Panc1 (cell line): Measurements from ENCODE around the gene GNAO1. TPM values are rescaled to one million over a fixed set of nuclear protein-coding genes. Genes with fewer than 3 reads are reported as not detected.

Source experiments
- ATAC-seq: fragments of 200-7000 bp; cut with Tn5 transposase; 2 replicates; pipeline ENCODE4 v1.9.1; 2020; ENCODE audit warnings: mild to moderate bottlenecking, moderate library complexity
- BruUV-seq: library from RNA; stranded (reverse); fragments of 400-500 nt; replicated peaks from 2 replicates; lab custom pipeline; 2021; lab: Mats Ljungman, UMichigan
- CTCF ChIA-PET: fragments of 300-600 bp; sonication (Branson Sonifier 250); formaldehyde crosslinking; loops from one replicate; lab custom pipeline; 2022; ENCODE audit warnings: antibody characterized with exemption; lab: Charles Lee
- POLR2A ChIA-PET: fragments of 300-600 bp; sonication (Branson Sonifier 250); formaldehyde crosslinking; loops from one replicate; lab custom pipeline; 2022; ENCODE audit warnings: antibody characterized with exemption; lab: Charles Lee
- DNase-seq: peaks from one replicate; pipeline ENCODE4 v3.0.0-alpha.2; 2010; ENCODE audit warnings: low read depth, low spot score
- H3K27ac ChIP-seq: 2 replicates; pipeline ENCODE4 v1.5.1; 2011; ENCODE audit warnings: mild to moderate bottlenecking, low read length, inconsistent platforms
- H3K27me3 ChIP-seq: fragments of 200-500 bp; sonication (Bioruptor generic); 2 replicates; pipeline ENCODE4 v1.6.0; 2014; ENCODE audit warnings: low read length, inconsistent platforms; ENCODE audit not compliant: control insufficient read depth, insufficient read depth
- H3K36me3 ChIP-seq: fragments of 200-500 bp; sonication (Bioruptor generic); 2 replicates; pipeline ENCODE4 v1.5.1; 2014; ENCODE audit warnings: inconsistent platforms, mild to moderate bottlenecking, low read length, moderate library complexity; ENCODE audit not compliant: control insufficient read depth, insufficient read depth
- H3K4me1 ChIP-seq: 2 replicates; pipeline ENCODE4 v1.5.1; 2011; ENCODE audit warnings: inconsistent platforms, mild to moderate bottlenecking, low read length, moderate library complexity; ENCODE audit not compliant: control insufficient read depth, insufficient read depth
- H3K4me3 ChIP-seq, 2 experiments: 2 replicates each; pipeline ENCODE4 v1.5.1; 2011 to 2012; ENCODE audit warnings: low read depth in 2 of 2, low read length in 2 of 2, mild to moderate bottlenecking in 2 of 2, inconsistent platforms in 1 of 2, moderate library complexity in 1 of 2
- H3K9me3 ChIP-seq: fragments of 200-500 bp; sonication (Bioruptor generic); 2 replicates; pipeline ENCODE4 v1.5.1; 2014; ENCODE audit warnings: low read depth, mild to moderate bottlenecking, inconsistent platforms, low read length, moderate library complexity; ENCODE audit not compliant: control insufficient read depth, insufficient read depth
- POLR2AphosphoS5 ChIP-seq: IDR thresholded peaks from 2 replicates; pipeline ENCODE4 v1.6.1; 2012; ENCODE audit warnings: mild to moderate bottlenecking, low read depth, low read length, moderate library complexity
- REST ChIP-seq, 2 experiments: IDR thresholded peaks; 2 replicates each; pipeline ENCODE4 v1.6.1; 2011 to 2012; ENCODE audit warnings: low read depth in 2 of 2, control low read depth in 1 of 2, low read length in 1 of 2, mild to moderate bottlenecking in 1 of 2, moderate library complexity in 1 of 2; ENCODE audit not compliant: insufficient read depth in 1 of 2
- SIN3A ChIP-seq: IDR thresholded peaks from 2 replicates; pipeline ENCODE4 v1.6.1; 2012; ENCODE audit warnings: low read depth, mild to moderate bottlenecking, low read length, moderate library complexity, borderline replicate concordance; ENCODE audit not compliant: insufficient read depth
- TCF7L2 ChIP-seq: IDR thresholded peaks from 2 replicates; pipeline ENCODE4 v1.6.1; 2011; ENCODE audit warnings: mild to moderate bottlenecking, low read depth, low read length, inconsistent platforms
- in situ Hi-C: cut with HindIII; loops from 2 replicates; pipeline ENCODE4 v1.10.0; 2016; ENCODE audit warnings: low sequenced_read_pairs, low pct_unique_long_range_greater_than_20kb
- intact Hi-C: fragments of 100-400 bp; cut with micrococcal nuclease; formaldehyde crosslinking; loops from one replicate; pipeline ENCODE4 v1.10.0; 2022; ENCODE audit not compliant: unreplicated experiment
- total RNA-seq: library from RNA; stranded (reverse); gene quantifications from one replicate; pipeline ENCODE4 v1.2.1, GENCODE V29; 2021; ENCODE audit not compliant: unreplicated experiment
- TF ChIP-seq, protein P1 (sequence below): fragments of 450-650 bp; IDR thresholded peaks from 2 replicates; pipeline ENCODE4 v1.5.1; 2017; ENCODE audit warnings: mild to moderate bottlenecking

GNAO1 gene
- total RNA-seq, 1 experiment from 2014 or later = 33.4 TPM

- H3K27ac ChIP-seq = no peak overlapping the region
- CTCF ChIA-PET = no interaction called here
- no peaks in the 10 kb centered on the region for H3K36me3 ChIP-seq
- BruUV-seq = no TSS peak
- H3K9me3 ChIP-seq = no peaks in the 10 kb centered on the region
- H3K4me1 ChIP-seq = no peaks in the 10 kb centered on the region
- no peaks in the 10 kb centered on the region for H3K27me3 ChIP-seq
- intact Hi-C loops = no loop called here
- POLR2A ChIA-PET = no interaction called here
- ATAC-seq (no peak), DNase-seq (no peak)
- TF ChIP-seq, protein P1, sequence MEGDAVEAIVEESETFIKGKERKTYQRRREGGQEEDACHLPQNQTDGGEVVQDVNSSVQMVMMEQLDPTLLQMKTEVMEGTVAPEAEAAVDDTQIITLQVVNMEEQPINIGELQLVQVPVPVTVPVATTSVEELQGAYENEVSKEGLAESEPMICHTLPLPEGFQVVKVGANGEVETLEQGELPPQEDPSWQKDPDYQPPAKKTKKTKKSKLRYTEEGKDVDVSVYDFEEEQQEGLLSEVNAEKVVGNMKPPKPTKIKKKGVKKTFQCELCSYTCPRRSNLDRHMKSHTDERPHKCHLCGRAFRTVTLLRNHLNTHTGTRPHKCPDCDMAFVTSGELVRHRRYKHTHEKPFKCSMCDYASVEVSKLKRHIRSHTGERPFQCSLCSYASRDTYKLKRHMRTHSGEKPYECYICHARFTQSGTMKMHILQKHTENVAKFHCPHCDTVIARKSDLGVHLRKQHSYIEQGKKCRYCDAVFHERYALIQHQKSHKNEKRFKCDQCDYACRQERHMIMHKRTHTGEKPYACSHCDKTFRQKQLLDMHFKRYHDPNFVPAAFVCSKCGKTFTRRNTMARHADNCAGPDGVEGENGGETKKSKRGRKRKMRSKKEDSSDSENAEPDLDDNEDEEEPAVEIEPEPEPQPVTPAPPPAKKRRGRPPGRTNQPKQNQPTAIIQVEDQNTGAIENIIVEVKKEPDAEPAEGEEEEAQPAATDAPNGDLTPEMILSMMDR = no peak
- no peak for TF ChIP-seq REST (IDR thresholded peaks at IDR 0.05; ENCODE audit: insufficient read depth in 1 of 2, low read depth in 2 of 2, low read length in 1 of 2)
- no peak for TF ChIP-seq POLR2AphosphoS5
- no peak for TF ChIP-seq SIN3A
- TF ChIP-seq TCF7L2 = no peak
- in situ Hi-C loops = no loop called here
- H3K4me3 ChIP-seq = no peak overlapping the region
These were observed 149.1 kb downstream of the GNAO1 start for GRCh38 chr16:56340416-56340815.

DNA sequence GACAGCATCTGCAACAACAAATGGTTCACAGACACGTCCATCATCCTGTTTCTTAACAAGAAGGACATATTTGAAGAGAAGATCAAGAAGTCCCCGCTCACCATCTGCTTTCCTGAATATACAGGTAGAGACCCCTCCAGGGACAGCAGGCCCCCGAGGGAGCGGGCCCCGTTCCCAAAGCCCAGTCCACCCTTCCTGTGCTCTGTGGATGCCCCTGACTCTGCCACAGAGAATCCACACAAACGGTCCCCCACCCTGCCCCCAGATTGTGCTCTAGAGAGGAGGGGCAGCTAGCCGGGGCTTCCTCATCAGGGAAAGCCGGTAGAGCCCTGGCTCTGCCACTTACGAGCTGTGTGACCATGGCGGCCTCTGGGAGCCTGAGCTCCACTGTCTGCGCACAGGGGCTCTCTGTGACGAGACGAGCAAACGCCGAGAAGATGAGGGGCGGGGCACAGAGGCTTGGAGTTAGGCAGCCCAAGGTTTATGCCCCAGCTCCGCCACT lies 149.6 kb downstream of the GNAO1 start:
- no peak for ATAC-seq
- Histone ChIP-seq H3K9me3 (no peaks in the 10 kb centered on the region), H3K27ac (no peak overlapping the region), H3K36me3 (no peaks in the 10 kb centered on the region), H3K27me3 (no peaks in the 10 kb centered on the region), H3K4me1 (no peaks in the 10 kb centered on the region), H3K4me3 (no peak overlapping the region)
- in situ Hi-C loops = no loop called here
- ChIA-PET CTCF (no interaction called here), POLR2A (no interaction called here)
- no peak for DNase-seq
- TF ChIP-seq, protein P1 = no peak
- TF ChIP-seq POLR2AphosphoS5 = no peak
- TF ChIP-seq REST (IDR thresholded peaks at IDR 0.05; ENCODE audit: insufficient read depth in 1 of 2, low read depth in 2 of 2, low read length in 1 of 2) = no peak
- TF ChIP-seq TCF7L2 = no peak
- TF ChIP-seq SIN3A = no peak
- BruUV-seq = no TSS peak
- intact Hi-C loops = no loop called here
